Kasumi-1 (cell line): ENCODE measurements around the gene GGTA1.
A peak's percentile ranks its signal among the peaks of the same experiment; 100 is the strongest.

Source experiments
- DNase-seq, 2 experiments: peaks; one replicate each; lab custom pipeline; 2025; lab: John Stamatoyannopoulos, UW

GGTA1 gene

GRCh38 chr9:121499177-121499426, 542 bp downstream of the GGTA1 start:
- no peak for DNase-seq

- peak; percentile 56 to 62 for DNase-seq
Measured at GRCh38 chr9:121498487-121499176, 1.0 kb downstream of the GGTA1 start.

- peak; percentile 90 to 92 for DNase-seq
Measured at GRCh38 chr9:121498150-121498486, 1.5 kb downstream of the GGTA1 start.

GRCh38 chr9:121495976-121496375, 3.7 kb downstream of the GGTA1 start:
- no peak for DNase-seq

DNA sequence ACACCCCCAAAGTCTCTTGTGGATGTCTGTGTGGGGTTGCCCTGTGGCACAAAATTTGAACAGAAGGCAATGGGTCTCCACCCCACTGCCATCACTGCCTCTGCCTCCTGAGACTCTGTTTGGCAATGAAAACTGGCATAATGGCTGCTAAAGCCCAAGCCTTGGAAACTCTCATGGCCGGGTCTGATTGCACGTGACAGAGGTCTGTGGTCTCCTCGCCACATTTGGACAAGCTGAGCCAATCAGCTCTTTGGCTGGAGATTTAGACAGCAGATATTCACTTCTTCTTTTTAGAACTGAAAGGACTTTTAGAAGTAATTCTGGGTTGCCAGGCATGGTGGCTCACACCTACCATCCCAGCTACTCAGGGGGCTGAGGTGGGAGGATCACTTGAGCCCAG, 5.5 kb downstream of the GGTA1 start:
- DNase-seq = peak; percentile 17 to 26

GRCh38 chr9:121491111-121491510, 8.5 kb downstream of the GGTA1 start:
- no peak for DNase-seq

DNA sequence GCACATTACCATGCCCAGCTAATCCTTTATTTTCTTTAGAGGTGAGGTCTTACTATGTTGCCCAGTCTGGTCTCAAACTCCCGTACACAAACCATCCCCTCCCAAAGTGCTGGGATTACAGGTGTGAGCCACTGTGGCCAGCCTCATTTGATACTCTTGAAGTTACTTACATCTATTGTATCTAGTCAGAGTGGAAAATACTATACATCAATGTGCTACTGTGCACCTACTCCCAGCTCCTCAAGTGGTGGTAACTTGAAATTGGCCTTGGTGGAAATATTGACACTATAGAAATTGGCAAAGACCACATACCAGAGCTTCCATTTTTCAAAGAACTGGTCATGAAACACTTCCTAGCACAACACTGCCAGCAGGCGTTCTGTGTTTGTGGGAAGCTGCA, 10.3 kb downstream of the GGTA1 start:
- no peak for DNase-seq

DNA sequence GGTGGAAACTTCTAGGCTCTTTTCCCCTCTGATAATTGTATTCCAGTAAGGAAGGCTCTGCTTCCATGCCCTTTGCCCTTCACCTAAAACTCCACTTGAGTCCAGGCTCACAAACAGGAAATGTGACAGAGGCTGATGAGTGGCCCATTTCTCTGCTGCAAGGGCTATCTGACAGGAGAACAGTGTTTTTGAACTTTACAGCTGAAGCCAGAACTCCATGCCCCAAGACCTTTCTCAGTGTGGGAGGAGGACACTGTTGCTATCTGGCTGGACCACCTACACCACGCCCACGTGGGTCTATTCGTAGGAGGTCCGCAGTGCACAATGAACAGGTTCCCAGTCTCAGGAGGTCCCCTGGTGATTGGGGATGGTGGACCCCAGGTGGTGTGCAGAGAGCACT, 13.6 kb downstream of the GGTA1 start:
- DNase-seq = no peak

GRCh38 chr9:121485623-121486022, 14.0 kb downstream of the GGTA1 start:
- DNase-seq = peak; percentile 83

GRCh38 chr9:121484651-121485446, 14.8 kb downstream of the GGTA1 start:
- DNase-seq = no peak

DNA sequence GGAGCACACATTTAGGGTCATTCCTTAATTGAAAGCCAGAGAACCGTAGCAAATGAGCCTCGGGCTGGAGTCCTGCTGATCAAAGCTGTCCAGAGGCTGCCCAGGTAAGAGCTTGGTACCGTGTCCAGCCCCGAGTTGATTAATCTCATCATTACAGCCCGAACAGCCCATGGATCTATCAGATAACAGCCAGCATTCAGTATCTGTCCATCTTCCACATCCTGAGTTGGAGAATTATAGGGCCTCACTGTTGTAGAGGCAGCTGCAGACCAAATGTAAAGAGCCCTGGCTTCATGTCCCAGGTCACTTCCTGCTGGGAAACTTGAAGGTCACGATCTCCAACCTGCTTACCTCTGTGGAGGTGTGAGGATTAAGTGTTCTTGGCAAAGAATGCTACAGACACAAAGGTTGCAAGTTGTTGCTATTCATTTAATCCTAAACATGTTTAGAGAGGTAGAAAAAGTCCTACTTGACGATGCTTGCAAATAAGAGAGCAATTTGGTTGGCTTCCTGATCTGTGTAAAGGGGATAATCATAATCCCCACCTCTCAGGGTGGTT, 16.1 kb downstream of the GGTA1 start:
- no peak for DNase-seq

- DNase-seq = no peak
Measured at GRCh38 chr9:121483049-121483448, 16.6 kb downstream of the GGTA1 start.

GRCh38 chr9:121478816-121479676, 20.6 kb downstream of the GGTA1 start:
- DNase-seq = no peak

GRCh38 chr9:121476156-121476555, 23.5 kb downstream of the GGTA1 start:
- DNase-seq = no peak

GRCh38 chr9:121474231-121474947, 25.3 kb downstream of the GGTA1 start:
- DNase-seq = no peak

DNA sequence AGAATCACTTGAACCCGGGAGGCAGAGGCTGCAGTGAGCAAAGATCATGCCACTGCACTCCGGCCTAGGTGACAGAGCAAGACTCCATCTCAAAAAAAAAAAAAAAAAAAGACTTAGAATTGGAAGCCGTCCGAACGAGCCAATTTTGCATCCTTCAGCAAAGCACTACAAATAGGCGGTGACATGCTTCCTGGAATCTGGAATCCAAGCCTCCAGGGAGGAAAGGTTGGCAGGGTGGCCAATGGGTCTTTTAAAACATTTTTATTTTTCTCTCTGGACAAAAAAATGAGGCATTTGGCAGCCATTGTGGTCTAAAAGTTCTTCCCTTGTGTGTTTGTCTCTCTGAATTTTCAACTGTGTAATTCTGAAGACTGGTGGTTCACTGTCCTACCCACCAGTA, 26.4 kb downstream of the GGTA1 start:
- no peak for DNase-seq

DNA sequence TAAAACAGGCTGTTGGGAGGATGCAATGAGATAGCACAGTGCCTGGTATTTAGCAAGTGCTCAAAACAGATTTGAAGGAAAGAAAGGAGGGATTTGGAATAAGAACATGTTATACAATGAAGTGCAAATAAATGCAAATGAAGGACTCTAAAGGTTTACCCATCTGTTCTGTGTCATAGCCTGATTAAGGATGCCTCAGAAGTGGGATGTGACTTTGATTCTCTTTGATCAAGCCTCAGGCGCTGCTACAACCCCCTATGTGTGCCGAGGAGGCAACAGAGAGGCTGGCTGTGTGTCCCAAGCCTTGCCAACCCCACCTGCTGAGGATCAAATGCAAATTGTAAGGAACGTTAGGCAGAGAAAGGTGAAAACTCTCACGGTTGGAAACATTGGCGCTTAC, 27.2 kb downstream of the GGTA1 start:
- no peak for DNase-seq

DNA sequence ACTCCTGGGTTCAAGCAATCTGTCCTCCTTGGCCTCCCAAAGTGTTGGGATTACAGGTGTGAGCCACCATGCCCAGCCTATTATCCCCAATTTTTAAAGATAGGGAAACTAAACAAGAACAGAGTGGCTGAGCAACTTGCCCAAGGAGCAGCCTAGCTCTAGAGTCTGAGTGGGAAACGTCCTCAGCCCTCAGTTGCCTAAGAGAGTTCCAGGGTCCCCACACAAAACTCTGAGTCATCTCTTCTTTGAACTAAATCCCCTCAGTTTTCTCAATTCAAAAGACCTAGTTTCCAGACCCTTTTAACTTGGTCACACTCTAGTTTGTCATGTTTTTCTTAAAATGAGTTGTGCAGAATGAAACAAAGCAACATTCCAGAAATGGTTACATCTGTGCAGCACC, 33.5 kb downstream of the GGTA1 start:
- DNase-seq = no peak

GRCh38 chr9:121464968-121465367, 34.7 kb downstream of the GGTA1 start:
- DNase-seq = no peak

DNA sequence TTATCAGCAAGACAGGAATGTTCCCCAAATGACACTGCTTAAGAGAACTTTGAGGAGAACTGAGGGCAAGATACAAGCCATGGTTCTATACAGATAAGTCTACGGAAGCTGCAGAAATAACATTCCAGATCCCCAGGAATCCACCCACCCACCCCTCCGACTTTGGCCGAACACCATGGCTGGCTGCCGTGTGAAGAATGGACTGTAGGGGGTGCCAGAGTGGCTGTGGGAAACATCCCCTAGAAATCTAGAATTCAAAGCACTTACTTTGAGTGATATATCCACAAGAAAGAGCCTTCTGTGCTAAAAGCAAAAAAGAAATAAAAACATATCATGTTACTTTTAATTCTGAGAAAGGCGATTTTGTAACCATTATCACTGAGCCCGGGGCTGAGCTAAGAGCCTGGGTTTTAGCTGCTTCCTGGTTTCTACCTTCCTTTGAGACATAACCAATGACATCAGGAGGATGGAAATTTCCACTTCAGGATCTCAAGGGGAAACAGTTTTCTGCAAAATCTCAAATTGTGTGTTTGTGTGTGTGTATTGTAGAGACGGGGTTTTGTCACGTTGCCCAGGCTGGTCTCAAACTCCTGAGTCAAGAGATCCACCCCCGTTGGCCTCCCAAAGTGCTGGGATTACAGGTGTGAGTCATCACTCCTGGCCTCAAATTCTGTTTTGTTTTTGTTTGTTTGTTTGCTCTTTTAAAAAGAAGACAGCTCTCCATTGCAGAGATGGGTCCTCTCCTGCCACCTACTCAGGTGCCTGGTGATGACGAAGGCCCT, 36.4 kb downstream of the GGTA1 start:
- DNase-seq = peak; percentile 69 to 79

GRCh38 chr9:121459513-121459912, 40.1 kb downstream of the GGTA1 start:
- DNase-seq = no peak
